Vagina (tissue), 2 donors: ENCODE data around the gene AZI2. TPM values are rescaled to one million over a fixed set of nuclear protein-coding genes. Genes with fewer than 3 reads are reported as not detected.

Experiments
- DNase-seq, 2 donors: peaks; one replicate each; pipeline ENCODE4 v3.0.0-alpha.2; 2017; ENCODE audit errors: extremely low spot score in 2 of 2
- H3K27ac ChIP-seq: fragments of 200-600 bp; sonication (generic); one replicate; pipeline ENCODE4 v1.5.1; 2019
- H3K27me3 ChIP-seq: fragments of 200-600 bp; sonication (generic); one replicate; pipeline ENCODE4 v1.5.1; 2019
- H3K36me3 ChIP-seq, 2 donors: fragments of 200-600 bp; sonication (generic); one replicate each; pipeline ENCODE4 v1.5.1; 2017 to 2019
- H3K4me1 ChIP-seq: fragments of 200-600 bp; sonication (generic); one replicate; pipeline ENCODE4 v1.5.1; 2019
- H3K4me3 ChIP-seq, 2 donors: fragments of 200-600 bp; sonication (generic); 1 replicate in 1 of 2; 2 replicates in 1 of 2; pipeline ENCODE4 v1.5.1; 2016 to 2019
- H3K9me3 ChIP-seq: fragments of 200-600 bp; sonication (generic); one replicate; pipeline ENCODE4 v1.5.1; 2019
- CTCF ChIP-seq, 3 experiments: fragments of 450-650 bp in 2 of 3; fragments of 200-600 bp in 1 of 3; sonication (generic) in 1 of 3; IDR thresholded peaks; one replicate each; pipeline ENCODE4 v1.5.1; 2017 to 2019; ENCODE audit warnings: antibody characterized with exemption in 3 of 3, mild to moderate bottlenecking in 2 of 3, moderate library complexity in 2 of 3
- POLR2A ChIP-seq, 2 donors: fragments of 450-650 bp; IDR thresholded peaks; one replicate each; pipeline ENCODE4 v1.6.1; 2017; ENCODE audit warnings: antibody characterized with exemption in 2 of 2, mild to moderate bottlenecking in 2 of 2, moderate library complexity in 2 of 2
- POLR2AphosphoS5 ChIP-seq, 2 donors: sonication (generic); formaldehyde crosslinking; IDR thresholded peaks; one replicate each; pipeline ENCODE4 v1.9.0; 2017; ENCODE audit warnings: antibody characterized with exemption in 2 of 2, mild to moderate bottlenecking in 2 of 2, low read depth in 1 of 2; ENCODE audit not compliant: insufficient read depth in 1 of 2
- intact Hi-C: fragments of 100-400 bp; cut with DNase I; formaldehyde crosslinking; loops from one replicate; pipeline ENCODE4 v1.15.1; 2023
- total RNA-seq: library from RNA; depleted of rRNA; stranded (reverse); fragments of >200 nt; gene quantifications from one replicate; pipeline ENCODE4 v1.2.3, GENCODE V29; 2016

Gene AZI2
- total RNA-seq, 1 donor from 2014 or later = 78.1 TPM

- Histone ChIP-seq H3K9me3 (no peaks in the 10 kb centered on the region), H3K36me3 (no peaks in the 10 kb centered on the region), H3K4me3 (no peak overlapping the region), H3K27me3 (no peaks in the 10 kb centered on the region), H3K27ac (no peak overlapping the region), H3K4me1 (no peaks in the 10 kb centered on the region)
- intact Hi-C loops = no loop called here
- TF ChIP-seq CTCF (IDR thresholded peaks at IDR 0.05) (peak in 1 of 3 experiments; percentile 54), POLR2AphosphoS5 (IDR thresholded peaks at IDR 0.05; ENCODE audit: insufficient read depth in 1 of 2, low read depth in 1 of 2) (peak in 1 of 2 donors; percentile 9), POLR2A (IDR thresholded peaks at IDR 0.05) (no peak)
- no peak for DNase-seq
Observed at GRCh38 chr3:28286595-28286994, 62.0 kb downstream of the AZI2 start.

GRCh38 chr3:28280781-28281180 lies 67.8 kb downstream of the AZI2 start:
- TF ChIP-seq CTCF (IDR thresholded peaks at IDR 0.05) (no peak), POLR2AphosphoS5 (IDR thresholded peaks at IDR 0.05; ENCODE audit: insufficient read depth in 1 of 2, low read depth in 1 of 2) (no peak), POLR2A (IDR thresholded peaks at IDR 0.05) (no peak)
- intact Hi-C loops = no loop called here
- H3K9me3 ChIP-seq = no peaks in the 10 kb centered on the region

GRCh38 chr3:28279770-28280169 lies 68.9 kb downstream of the AZI2 start:
- no peak overlapping the region for H3K4me3 ChIP-seq
- H3K27ac ChIP-seq = no peak overlapping the region
- no peak for TF ChIP-seq POLR2A (IDR thresholded peaks at IDR 0.05)
- TF ChIP-seq CTCF (IDR thresholded peaks at IDR 0.05) = no peak
- TF ChIP-seq POLR2AphosphoS5 (IDR thresholded peaks at IDR 0.05; ENCODE audit: insufficient read depth in 1 of 2, low read depth in 1 of 2) = no peak
- H3K4me1 ChIP-seq = no peaks in the 10 kb centered on the region
- H3K36me3 ChIP-seq = no peaks in the 10 kb centered on the region
- intact Hi-C loops = no loop called here
- no peak for DNase-seq
- H3K9me3 ChIP-seq = no peaks in the 10 kb centered on the region
- H3K27me3 ChIP-seq = no peaks in the 10 kb centered on the region

More at GRCh38 chr3:28280781-28281180, 67.8 kb downstream of the AZI2 start:
- DNase-seq = no peak
- no peaks in the 10 kb centered on the region for H3K27me3 ChIP-seq
- no peaks in the 10 kb centered on the region for H3K36me3 ChIP-seq
- H3K27ac ChIP-seq = no peak overlapping the region
- H3K4me3 ChIP-seq = no peak overlapping the region
- no peaks in the 10 kb centered on the region for H3K4me1 ChIP-seq

GRCh38 chr3:28278918-28279317 lies 69.7 kb downstream of the AZI2 start:
- H3K27ac ChIP-seq = no peak overlapping the region
- H3K36me3 ChIP-seq = no peaks in the 10 kb centered on the region
- H3K27me3 ChIP-seq = no peaks in the 10 kb centered on the region
- intact Hi-C loops = no loop called here
- H3K4me1 ChIP-seq = no peaks in the 10 kb centered on the region
- no peak overlapping the region for H3K4me3 ChIP-seq
- H3K9me3 ChIP-seq = no peaks in the 10 kb centered on the region
- TF ChIP-seq POLR2AphosphoS5 (IDR thresholded peaks at IDR 0.05; ENCODE audit: insufficient read depth in 1 of 2, low read depth in 1 of 2) (no peak), POLR2A (IDR thresholded peaks at IDR 0.05) (no peak), CTCF (IDR thresholded peaks at IDR 0.05) (no peak)
- no peak for DNase-seq

GRCh38 chr3:28273837-28274236 lies 74.8 kb downstream of the AZI2 start:
- Histone ChIP-seq H3K27me3 (no peaks in the 10 kb centered on the region), H3K9me3 (peaks cover 9% of the 10 kb centered on the region), H3K27ac (no peak overlapping the region), H3K4me1 (no peaks in the 10 kb centered on the region), H3K36me3 (peaks cover 0 to 25% of the 10 kb centered on the region in 2 donors), H3K4me3 (no peak overlapping the region)
- intact Hi-C loops = no loop called here
- TF ChIP-seq CTCF (IDR thresholded peaks at IDR 0.05) (no peak), POLR2AphosphoS5 (IDR thresholded peaks at IDR 0.05; ENCODE audit: insufficient read depth in 1 of 2, low read depth in 1 of 2) (no peak), POLR2A (IDR thresholded peaks at IDR 0.05) (no peak)
- DNase-seq = no peak

Other genes starting within 250 kb of the AZI2 start
- gene CMC1, start 107.2 kb downstream of the AZI2 start, total RNA-seq = 21.6 TPM
- 3.7 TPM for gene ZCWPW2, start 103 bp downstream of the AZI2 start, total RNA-seq